Fibroblast of the aortic adventitia (primary cell): ENCODE data around the gene AXDND1. TPM values are rescaled to one million over a fixed set of nuclear protein-coding genes. Genes with fewer than 3 reads are reported as not detected.

Source experiments
- DNase-seq: peaks from one replicate; pipeline ENCODE4 v3.0.0-alpha.2; 2010; ENCODE audit warnings: low read depth
- H3K4me3 ChIP-seq: 2 replicates; pipeline ENCODE4 v1.5.1; 2011; ENCODE audit warnings: low read depth, mild to moderate bottlenecking, control low read depth, low read length, moderate library complexity
- CTCF ChIP-seq: IDR thresholded peaks from 2 replicates; pipeline ENCODE4 v1.5.1; 2011; ENCODE audit warnings: mild to moderate bottlenecking, low read length, control low read depth, inconsistent platforms; ENCODE audit not compliant: insufficient read depth
- total RNA-seq: library from RNA; depleted of rRNA; stranded (reverse); fragments of >200 nt; gene quantifications from 2 replicates; pipeline ENCODE4 v1.2.3, GENCODE V29; 2012; ENCODE audit warnings: low replicate concordance

The AXDND1 gene
- total RNA-seq, 1 donor, result 0.36 TPM

GRCh38 chr1:179474713-179475112 lies 108.9 kb downstream of the AXDND1 start:
- TF ChIP-seq CTCF, result no peak
- no peak for DNase-seq
- H3K4me3 ChIP-seq, result no peak overlapping the region

- no peak for DNase-seq
- TF ChIP-seq CTCF, result no peak
- no peak overlapping the region for H3K4me3 ChIP-seq
Observed at GRCh38 chr1:179476484-179476883, 110.7 kb downstream of the AXDND1 start.

- no peak for DNase-seq
- H3K4me3 ChIP-seq, result no peak overlapping the region
- no peak for TF ChIP-seq CTCF
Observed at GRCh38 chr1:179478370-179478769, 112.6 kb downstream of the AXDND1 start.

- TF ChIP-seq CTCF, result no peak
- H3K4me3 ChIP-seq, result no peak overlapping the region
- no peak for DNase-seq
Observed at GRCh38 chr1:179490611-179491010, 124.8 kb downstream of the AXDND1 start.

- TF ChIP-seq CTCF, result no peak
- H3K4me3 ChIP-seq, result no peak overlapping the region
- DNase-seq, result peak; percentile 3
Observed at GRCh38 chr1:179493323-179493722, 127.6 kb downstream of the AXDND1 start.

GRCh38 chr1:179506199-179506598 lies 140.4 kb downstream of the AXDND1 start:
- no peak for DNase-seq
- no peak for TF ChIP-seq CTCF
- H3K4me3 ChIP-seq, result no peak overlapping the region

GRCh38 chr1:179509384-179509783 lies 143.6 kb downstream of the AXDND1 start:
- no peak overlapping the region for H3K4me3 ChIP-seq
- TF ChIP-seq CTCF, result no peak
- no peak for DNase-seq
